Testis (tissue), 2 donors: ENCODE data around the gene DDX1.

ENCODE experiments used
- CTCF ChIP-seq, 3 experiments: fragments of 450-650 bp in 2 of 3; fragments of 200-600 bp in 1 of 3; sonication (generic) in 1 of 3; IDR thresholded peaks; one replicate each; pipeline ENCODE4 v1.5.1; 2016 to 2019; ENCODE audit warnings: antibody characterized with exemption in 3 of 3, mild to moderate bottlenecking in 2 of 3, moderate library complexity in 1 of 3
- POLR2A ChIP-seq: fragments of 450-650 bp; IDR thresholded peaks from one replicate; pipeline ENCODE4 v1.6.1; 2017; ENCODE audit warnings: antibody characterized with exemption, mild to moderate bottlenecking, moderate library complexity

- TF ChIP-seq CTCF (IDR thresholded peaks at IDR 0.05) (no peak), POLR2A (no peak)
Observed at GRCh38 chr2:15557887-15558311, 33.8 kb upstream of the DDX1 start.
